Endothelial cell of umbilical vein (primary cell): ENCODE data around the gene FLT3.

ENCODE experiments used
- EZH2 ChIP-seq: IDR thresholded peaks from 2 replicates; pipeline ENCODE4 v1.6.1; 2012; ENCODE audit warnings: borderline replicate concordance, low read depth, mild to moderate bottlenecking, moderate library complexity, low read length, inconsistent platforms; ENCODE audit not compliant: severe bottlenecking
- GATA2 ChIP-seq: IDR thresholded peaks from 2 replicates; pipeline ENCODE4 v1.7.0; 2011; ENCODE audit warnings: low read depth, mild to moderate bottlenecking, moderate library complexity, mixed read lengths, low read length; ENCODE audit not compliant: insufficient read length, insufficient read depth
- JUN ChIP-seq: IDR thresholded peaks from 2 replicates; pipeline ENCODE4 v1.6.1; 2011; ENCODE audit warnings: borderline replicate concordance, low read depth; ENCODE audit not compliant: insufficient read length, insufficient read depth
- MYC ChIP-seq: IDR thresholded peaks from one replicate; pipeline ENCODE4 v1.6.1; 2011; ENCODE audit warnings: mild to moderate bottlenecking, low read depth, low read length
- POLR2A ChIP-seq: IDR thresholded peaks from 2 replicates; pipeline ENCODE4 v1.6.1; 2012; ENCODE audit warnings: low read depth, mild to moderate bottlenecking, control low read depth, low read length
- POLR2AphosphoS5 ChIP-seq: IDR thresholded peaks from 2 replicates; pipeline ENCODE4 v1.6.1; 2012; ENCODE audit warnings: low read depth, mild to moderate bottlenecking, control low read depth, low read length, moderate library complexity; ENCODE audit not compliant: insufficient read depth
- TF ChIP-seq, protein P1 (sequence below), 2 donors: IDR thresholded peaks; 1 replicate in 1 of 2; 2 replicates in 1 of 2; pipeline ENCODE4 v1.5.1; 2011; ENCODE audit warnings: low read length in 2 of 2, mild to moderate bottlenecking in 2 of 2, moderate library complexity in 2 of 2, control low read depth in 1 of 2, inconsistent platforms in 1 of 2, low read depth in 1 of 2; ENCODE audit not compliant: insufficient read depth in 1 of 2; ENCODE audit errors: extremely low read depth in 1 of 2

DNA sequence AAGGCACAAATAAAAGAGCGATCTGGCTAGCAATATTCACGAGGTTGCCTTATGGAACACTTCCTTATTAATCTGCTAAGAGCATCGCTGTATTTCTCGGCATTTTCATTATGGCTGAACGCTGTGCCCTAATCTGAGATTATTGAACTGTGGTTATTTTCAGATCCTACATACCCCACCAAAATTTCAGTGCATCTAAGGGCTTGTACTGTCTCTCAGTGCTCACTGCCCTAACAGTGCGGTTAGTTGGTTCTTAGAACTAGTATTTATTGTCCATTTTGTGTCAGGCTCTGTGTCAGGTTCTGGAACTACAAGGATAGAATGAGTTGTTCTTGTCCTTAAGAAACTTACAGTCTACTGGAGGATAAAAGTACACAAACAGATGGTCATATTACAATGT lies 51.6 kb downstream of the FLT3 start:
- TF ChIP-seq, protein P1, sequence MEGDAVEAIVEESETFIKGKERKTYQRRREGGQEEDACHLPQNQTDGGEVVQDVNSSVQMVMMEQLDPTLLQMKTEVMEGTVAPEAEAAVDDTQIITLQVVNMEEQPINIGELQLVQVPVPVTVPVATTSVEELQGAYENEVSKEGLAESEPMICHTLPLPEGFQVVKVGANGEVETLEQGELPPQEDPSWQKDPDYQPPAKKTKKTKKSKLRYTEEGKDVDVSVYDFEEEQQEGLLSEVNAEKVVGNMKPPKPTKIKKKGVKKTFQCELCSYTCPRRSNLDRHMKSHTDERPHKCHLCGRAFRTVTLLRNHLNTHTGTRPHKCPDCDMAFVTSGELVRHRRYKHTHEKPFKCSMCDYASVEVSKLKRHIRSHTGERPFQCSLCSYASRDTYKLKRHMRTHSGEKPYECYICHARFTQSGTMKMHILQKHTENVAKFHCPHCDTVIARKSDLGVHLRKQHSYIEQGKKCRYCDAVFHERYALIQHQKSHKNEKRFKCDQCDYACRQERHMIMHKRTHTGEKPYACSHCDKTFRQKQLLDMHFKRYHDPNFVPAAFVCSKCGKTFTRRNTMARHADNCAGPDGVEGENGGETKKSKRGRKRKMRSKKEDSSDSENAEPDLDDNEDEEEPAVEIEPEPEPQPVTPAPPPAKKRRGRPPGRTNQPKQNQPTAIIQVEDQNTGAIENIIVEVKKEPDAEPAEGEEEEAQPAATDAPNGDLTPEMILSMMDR (IDR thresholded peaks at IDR 0.05; ENCODE audit: extremely low read depth in 1 of 2, insufficient read depth in 1 of 2, low read depth in 1 of 2, low read length in 2 of 2): no peak
- TF ChIP-seq POLR2A (no peak), POLR2AphosphoS5 (no peak), MYC (no peak), JUN (no peak), GATA2 (no peak), EZH2 (no peak)
